Pancreas (tissue), 10 donors: ENCODE results near the gene TNRC6C. TPM values are rescaled to one million over a fixed set of nuclear protein-coding genes. Genes with fewer than 3 reads are reported as not detected.
A peak's percentile ranks its signal among the peaks of the same experiment; 100 is the strongest.
"Not testable (repeated sequence)": the region's sequence is repeated elsewhere in the genome, so short reads cannot be mapped to it uniquely, and the experiment has no call there.

Source experiments
- ATAC-seq, 4 donors: fragments of 200-7000 bp; cut with Tn5 transposase; one replicate each; pipeline versions ENCODE4 v1.8.0 to v1.9.1; 2020; ENCODE audit warnings: mild to moderate bottlenecking in 4 of 4, moderate library complexity in 4 of 4
- DNase-seq, 6 donors: peaks; one replicate each; pipeline ENCODE4 v3.0.0-alpha.2; 2020
- FAIRE-seq: peaks from 2 replicates; lab custom pipeline; 2012; peaks lifted over from hg19 to GRCh38; lab: Jason Lieb, UNC
- H3K27ac ChIP-seq, 4 donors: fragments of 200-600 bp; sonication (generic); 1 replicate in 3 of 4; 2 replicates in 1 of 4; pipeline versions ENCODE4 v1.5.0 to v1.8.0; 2020
- H3K27me3 ChIP-seq, 4 donors: fragments of 200-600 bp; one replicate each; pipeline ENCODE4 v1.8.0; 2021
- H3K36me3 ChIP-seq, 3 donors: fragments of 200-600 bp; sonication (generic) in 1 of 3; one replicate each; pipeline versions ENCODE4 v1.5.0 to v1.8.0; 2020 to 2021
- H3K4me1 ChIP-seq, 3 donors: fragments of 200-600 bp; one replicate each; pipeline ENCODE4 v1.8.0; 2021
- H3K4me3 ChIP-seq, 4 donors: fragments of 200-600 bp; sonication (generic) in 2 of 4; one replicate each; pipeline versions ENCODE4 v1.5.0 to v1.8.0; 2020 to 2021
- H3K9me3 ChIP-seq, 4 donors: fragments of 200-600 bp; one replicate each; pipeline ENCODE4 v1.8.0; 2021
- CTCF ChIP-seq, 4 donors: fragments of 200-600 bp; sonication (generic) in 3 of 4; IDR thresholded peaks; one replicate each; pipeline versions ENCODE4 v1.5.0 to v1.8.0; 2021; ENCODE audit warnings: antibody characterized with exemption in 4 of 4
- WGBS, 2 donors: extraction: QIAGEN DNeasy Blood & Tissue Kit; methylation state at CpG; one replicate each; pipeline ENCODE4 v1.1.7; 2013; 5-methylcytosine and 5-hydroxymethylcytosine counted together
- intact Hi-C, 3 donors: fragments of 100-400 bp; cut with DNase I; formaldehyde crosslinking; loops; one replicate each; pipeline versions ENCODE4 v1.11.1 to v1.14.2; 2022
- polyA plus RNA-seq, 2 donors: library from polyadenylated mRNA; stranded (reverse); fragments of 200-250 nt; gene quantifications; one replicate each; pipeline ENCODE4 v1.2.3, GENCODE V29; 2013
- total RNA-seq, 6 donors: library from RNA; stranded (reverse); fragmentation: NEBNext Ultra II Directional in 4 of 6; extraction: Animal tissue kit (Norgen Biotek cat#: 25700) in 4 of 6; gene quantifications; one replicate each; pipeline versions ENCODE4 v1.2.1 to v1.2.4, GENCODE V29; 2021 to 2023
- donor health status: healthy with polysubstance abuse.
- donor health status: DM: no; HTN: no; CAD: no; lungs with moderate emphysema.
- donor health status: DM: no; HTN: no; CAD: no.
- donor health status: control.
- donor health status: control.
- donor health status: Bipolar disorder and iron deficiency.
- donor health status: DM: yes; HTN: yes; CAD: no.
- donor health status: DM: no; HTN: no; CAD: no.
- donor health status: DM: no; HTN: no; CAD: no.
- donor health status: DM: yes; HTN: yes; CAD: no.

Gene TNRC6C
- total and polyA plus RNA-seq, 8 donors, result 4.0 to 15.5 (median 7.7) TPM

- no peaks in the 10 kb centered on the region for H3K4me1 ChIP-seq
- H3K9me3 ChIP-seq, result no peaks in the 10 kb centered on the region
- WGBS, 2 donors, result 86 to 90% methylated on average over 3 of the region's 3 CpGs
- TF ChIP-seq CTCF (IDR thresholded peaks at IDR 0.05), result no peak
- peaks cover 0 to 50% (median 11%) of the 10 kb centered on the region in 3 donors for H3K36me3 ChIP-seq
- FAIRE-seq (no peak), ATAC-seq (no peak), DNase-seq (no peak)
- H3K27me3 ChIP-seq, result no peaks in the 10 kb centered on the region
- H3K4me3 ChIP-seq, result no peak overlapping the region
- no peak overlapping the region for H3K27ac ChIP-seq
- intact Hi-C loops, result no loop called here
Measured at GRCh38 chr17:78081551-78081950, 123.0 kb downstream of the TNRC6C start.

GRCh38 chr17:78082355-78082872 lies 123.9 kb downstream of the TNRC6C start:
- peaks cover 0 to 51% (median 12%) of the 10 kb centered on the region in 3 donors for H3K36me3 ChIP-seq

GRCh38 chr17:78082988-78083387 lies 124.5 kb downstream of the TNRC6C start:
- no peak overlapping the region for H3K27ac ChIP-seq
- WGBS, 2 donors, result 89 to 91% methylated on average over 7 of the region's 7 CpGs
- no peak overlapping the region for H3K4me3 ChIP-seq
- intact Hi-C loops, result no loop called here
- no peaks in the 10 kb centered on the region for H3K9me3 ChIP-seq
- peaks cover 0 to 51% (median 14%) of the 10 kb centered on the region in 3 donors for H3K36me3 ChIP-seq
- no peak for ATAC-seq
- no peaks in the 10 kb centered on the region for H3K4me1 ChIP-seq
- TF ChIP-seq CTCF (IDR thresholded peaks at IDR 0.05), result no peak
- H3K27me3 ChIP-seq, result no peaks in the 10 kb centered on the region
- FAIRE-seq, result no peak
- DNase-seq, result no peak

More at GRCh38 chr17:78082355-78082872, 123.9 kb downstream of the TNRC6C start:
- H3K9me3 ChIP-seq, DNase-seq, H3K27me3 ChIP-seq, ATAC-seq, intact Hi-C loops, H3K27ac ChIP-seq, FAIRE-seq, H3K4me1 ChIP-seq, H3K4me3 ChIP-seq: not testable (repeated sequence)
- WGBS, 2 donors, result 90 to 91% methylated on average over 5 of the region's 5 CpGs

- ATAC-seq, result no peak
- Histone ChIP-seq H3K4me3 (no peak overlapping the region), H3K9me3 (no peaks in the 10 kb centered on the region), H3K36me3 (peaks cover 0 to 40% (median 7%) of the 10 kb centered on the region in 3 donors), H3K27me3 (no peaks in the 10 kb centered on the region), H3K4me1 (no peaks in the 10 kb centered on the region), H3K27ac (no peak overlapping the region)
- 93 to 95% methylated on average over 13 of the region's 13 CpGs for WGBS, 2 donors
- intact Hi-C loops, result no loop called here
- no peak for TF ChIP-seq CTCF (IDR thresholded peaks at IDR 0.05)
- DNase-seq, result peak in 1 of 6 donors; percentile 55
- FAIRE-seq, result no peak
Measured at GRCh38 chr17:78086740-78087139, 128.2 kb downstream of the TNRC6C start.

GRCh38 chr17:78088529-78088928 lies 130.0 kb downstream of the TNRC6C start:
- no peak for TF ChIP-seq CTCF (IDR thresholded peaks at IDR 0.05)
- H3K27me3 ChIP-seq, result no peaks in the 10 kb centered on the region
- 97 to 100% methylated on average over 1 of the region's 1 CpG for WGBS, 2 donors
- intact Hi-C loops, result no loop called here
- no peak overlapping the region for H3K4me3 ChIP-seq
- FAIRE-seq, result no peak
- no peak overlapping the region for H3K27ac ChIP-seq
- DNase-seq, result no peak
- H3K9me3 ChIP-seq, result no peaks in the 10 kb centered on the region
- H3K36me3 ChIP-seq, result peaks cover 0 to 45% (median 7%) of the 10 kb centered on the region in 3 donors
- H3K4me1 ChIP-seq, result no peaks in the 10 kb centered on the region
- ATAC-seq, result no peak
